Sigmoid colon (tissue), 7 donors: ENCODE results near the gene BAHCC1. TPM values are rescaled to one million over a fixed set of nuclear protein-coding genes. Genes with fewer than 3 reads are reported as not detected.

Source experiments
- DNase-seq: peaks from one replicate; pipeline ENCODE4 v3.0.0-alpha.2; 2019
- H3K27ac ChIP-seq, 4 donors: fragments of 200-600 bp; sonication (generic); one replicate each; pipeline ENCODE4 v1.5.1; 2016 to 2019; ENCODE audit warnings: mild to moderate bottlenecking in 1 of 4
- H3K27me3 ChIP-seq, 3 donors: fragments of 200-600 bp; sonication (generic); one replicate each; pipeline ENCODE4 v1.5.1; 2019; ENCODE audit warnings: mild to moderate bottlenecking in 1 of 3
- H3K36me3 ChIP-seq, 4 donors: fragments of 200-600 bp; sonication (generic); one replicate each; pipeline ENCODE4 v1.5.1; 2016 to 2019
- H3K4me1 ChIP-seq, 4 donors: fragments of 200-600 bp; sonication (generic); one replicate each; pipeline ENCODE4 v1.5.1; 2017 to 2019
- H3K4me3 ChIP-seq, 4 donors: fragments of 200-600 bp; sonication (generic); one replicate each; pipeline ENCODE4 v1.5.1; 2017 to 2019; ENCODE audit warnings: mild to moderate bottlenecking in 2 of 4, moderate library complexity in 1 of 4
- H3K9me3 ChIP-seq, 4 donors: fragments of 200-600 bp in 3 of 4; sonication (generic) in 3 of 4; one replicate each; pipeline versions ENCODE4 v1.5.1 to v1.6.1; 2013 to 2019
- CTCF ChIP-seq, 4 experiments: fragments of 450-650 bp in 3 of 4; fragments of 200-600 bp in 1 of 4; IDR thresholded peaks; one replicate each; pipeline ENCODE4 v1.5.1; 2016 to 2019; ENCODE audit warnings: antibody characterized with exemption in 4 of 4, mild to moderate bottlenecking in 3 of 4, moderate library complexity in 2 of 4
- EP300 ChIP-seq, 4 donors: sonication (generic); formaldehyde crosslinking; IDR thresholded peaks; one replicate each; pipeline ENCODE4 v1.6.1; 2017; ENCODE audit warnings: antibody characterized with exemption in 4 of 4
- POLR2A ChIP-seq, 2 donors: fragments of 450-650 bp; IDR thresholded peaks; one replicate each; pipeline ENCODE4 v1.6.1; 2016; ENCODE audit warnings: antibody characterized with exemption in 2 of 2, mild to moderate bottlenecking in 2 of 2, moderate library complexity in 2 of 2
- POLR2AphosphoS5 ChIP-seq, 4 donors: sonication (generic); formaldehyde crosslinking; IDR thresholded peaks; one replicate each; pipeline ENCODE4 v1.6.1; 2017; ENCODE audit warnings: antibody characterized with exemption in 4 of 4
- WGBS, 2 donors: extraction: QIAGEN DNeasy Blood & Tissue Kit; methylation state at CpG; one replicate each; pipeline ENCODE4 v1.1.7; 2013; 5-methylcytosine and 5-hydroxymethylcytosine counted together
- intact Hi-C: fragments of 100-400 bp; cut with DNase I; formaldehyde crosslinking; loops from one replicate; pipeline ENCODE4 v1.15.1; 2023
- polyA plus RNA-seq, 3 donors: library from polyadenylated mRNA; stranded (reverse); fragments of 200-250 nt; gene quantifications; one replicate each; pipeline ENCODE4 v1.2.3, GENCODE V29; 2013
- total RNA-seq, 4 donors: library from RNA; depleted of rRNA; stranded (reverse); fragments of >200 nt; gene quantifications; one replicate each; pipeline ENCODE4 v1.1.0, GENCODE V29; 2016
- donor health status: healthy with polysubstance abuse.
- donor health status: Bipolar disorder and iron deficiency.
- donor health status: healthy.

BAHCC1 gene
- total and polyA plus RNA-seq, 7 donors: 1.8 to 18.6 (median 6.4) TPM

DNA sequence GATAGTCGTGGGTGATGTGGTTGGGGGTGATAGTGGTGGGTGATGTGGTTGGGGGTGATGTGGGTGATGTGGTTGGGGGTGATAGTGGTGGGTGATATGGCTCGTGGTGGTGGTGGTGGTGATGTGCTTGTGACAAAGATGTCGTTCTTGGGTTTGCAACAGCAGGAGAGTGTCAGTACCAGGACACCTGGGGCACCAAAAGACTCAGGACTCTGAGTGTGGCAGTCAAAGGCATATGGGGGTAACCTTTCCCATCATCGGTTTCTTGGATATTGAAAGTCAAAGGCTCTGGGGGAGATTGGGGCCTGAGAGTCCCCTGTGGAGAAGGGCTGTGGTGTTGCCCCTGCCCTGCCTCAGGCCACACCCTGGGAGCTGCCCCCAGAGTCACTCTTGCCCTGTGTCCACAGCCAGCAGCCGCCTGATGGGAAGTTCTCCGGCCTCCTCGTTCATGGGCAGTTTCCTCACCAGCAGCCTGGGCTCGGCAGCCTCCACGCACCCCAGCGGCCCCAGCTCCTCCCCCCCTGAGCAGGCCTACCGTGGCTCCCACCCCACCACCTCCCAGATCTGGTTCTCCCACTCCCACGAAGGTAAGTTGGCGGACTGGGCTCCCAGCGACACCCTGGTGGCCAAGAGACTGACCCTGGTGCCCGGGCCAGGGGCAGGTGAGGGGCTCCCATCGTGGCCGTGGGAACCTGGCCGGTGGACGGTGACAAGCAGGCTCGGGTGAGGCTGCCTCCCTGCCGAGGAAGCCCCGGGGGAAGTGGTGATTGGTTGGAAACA lies 31.3 kb downstream of the BAHCC1 start:
- no peak overlapping the region for H3K4me3 ChIP-seq
- H3K27me3 ChIP-seq: no peaks in the 10 kb centered on the region
- peaks cover 0 to 72% (median 67%) of the 10 kb centered on the region in 4 donors for H3K4me1 ChIP-seq
- intact Hi-C loops: no loop called here
- TF ChIP-seq POLR2A (IDR thresholded peaks at IDR 0.05) (no peak), EP300 (IDR thresholded peaks at IDR 0.05) (no peak)
- no peaks in the 10 kb centered on the region for H3K9me3 ChIP-seq
- WGBS, 2 donors: 40 to 46% methylated on average over 22 of the region's 22 CpGs
- no peak overlapping the region for H3K27ac ChIP-seq
- DNase-seq: no peak
- no peaks in the 10 kb centered on the region for H3K36me3 ChIP-seq

- H3K36me3 ChIP-seq: no peaks in the 10 kb centered on the region
- H3K9me3 ChIP-seq: no peaks in the 10 kb centered on the region
- H3K4me3 ChIP-seq: no peak overlapping the region
- H3K4me1 ChIP-seq: peaks cover 0 to 64% (median 58%) of the 10 kb centered on the region in 4 donors
- intact Hi-C loops: loop anchor here (2.0 kb wide), 1 partner anchor 23 kb away; no protein-coding TSS in a partner anchor
- H3K27ac ChIP-seq: peak overlapping the region in 3 of 4 donors; percentile 13 to 53 (median 49)
- DNase-seq: no peak
- TF ChIP-seq CTCF (IDR thresholded peaks at IDR 0.05) (no peak), POLR2AphosphoS5 (IDR thresholded peaks at IDR 0.05) (peak in 2 of 4 donors; percentile 17 to 32)
- no peaks in the 10 kb centered on the region for H3K27me3 ChIP-seq
- WGBS, 2 donors: 10 to 22% methylated on average over 41 of the region's 41 CpGs
Measured at GRCh38 chr17:81427173-81428120, 32.2 kb downstream of the BAHCC1 start.

GRCh38 chr17:81428121-81428515 lies 32.9 kb downstream of the BAHCC1 start:
- DNase-seq: no peak
- 14 to 24% methylated on average over 12 of the region's 12 CpGs for WGBS, 2 donors
- TF ChIP-seq POLR2A (IDR thresholded peaks at IDR 0.05) (no peak), POLR2AphosphoS5 (IDR thresholded peaks at IDR 0.05) (no peak)
- no peaks in the 10 kb centered on the region for H3K9me3 ChIP-seq
- intact Hi-C loops: loop anchor here (2.0 kb wide), 1 partner anchor 23 kb away; no protein-coding TSS in a partner anchor
- H3K36me3 ChIP-seq: no peaks in the 10 kb centered on the region
- H3K4me3 ChIP-seq: no peak overlapping the region
- peak overlapping the region in 3 of 4 donors; percentile 13 to 53 (median 49) for H3K27ac ChIP-seq
- no peaks in the 10 kb centered on the region for H3K27me3 ChIP-seq
- H3K4me1 ChIP-seq: peaks cover 0 to 57% (median 52%) of the 10 kb centered on the region in 4 donors

DNA sequence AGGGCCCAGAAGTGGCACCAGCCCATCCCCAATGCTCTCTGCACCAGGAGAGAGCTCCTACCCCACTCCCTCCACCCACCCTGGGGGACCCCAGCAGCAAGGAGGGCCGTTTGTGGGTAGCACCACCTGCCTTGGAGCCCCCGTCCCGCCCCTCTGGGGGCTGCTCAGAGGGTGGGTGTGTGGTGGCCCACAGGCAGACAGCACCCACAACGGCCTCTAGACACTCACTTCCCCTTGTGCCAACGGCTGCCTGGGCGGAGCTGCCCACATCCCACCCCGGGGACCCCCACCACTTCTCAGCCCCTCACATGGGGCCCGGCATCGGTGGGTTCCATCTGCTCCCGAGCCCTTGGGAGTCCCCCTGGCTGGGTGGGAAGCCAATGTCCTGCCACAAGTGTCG lies 33.3 kb downstream of the BAHCC1 start:
- Histone ChIP-seq H3K36me3 (no peaks in the 10 kb centered on the region), H3K9me3 (no peaks in the 10 kb centered on the region), H3K4me3 (no peak overlapping the region), H3K27me3 (no peaks in the 10 kb centered on the region), H3K4me1 (peaks cover 0 to 56% (median 48%) of the 10 kb centered on the region in 4 donors), H3K27ac (peak overlapping the region in 2 of 4 donors; percentile 49 to 53)
- TF ChIP-seq POLR2A (IDR thresholded peaks at IDR 0.05): no peak
- TF ChIP-seq POLR2AphosphoS5 (IDR thresholded peaks at IDR 0.05): no peak
- TF ChIP-seq CTCF (IDR thresholded peaks at IDR 0.05): no peak
- TF ChIP-seq EP300 (IDR thresholded peaks at IDR 0.05): no peak
- intact Hi-C loops: loop anchor here (2.0 kb wide), 1 partner anchor 24 kb away; no protein-coding TSS in a partner anchor
- 14 to 29% methylated on average over 11 of the region's 11 CpGs for WGBS, 2 donors
- no peak for DNase-seq

- peak overlapping the region in 2 of 4 donors; percentile 49 to 53 for H3K27ac ChIP-seq
Measured at GRCh38 chr17:81428948-81429774, 33.9 kb downstream of the BAHCC1 start.

More at GRCh38 chr17:81428948-81429774, 33.9 kb downstream of the BAHCC1 start:
- peak; percentile 91 for DNase-seq
- no peaks in the 10 kb centered on the region for H3K36me3 ChIP-seq
- no peaks in the 10 kb centered on the region for H3K9me3 ChIP-seq
- 4 to 7% methylated on average over 41 of the region's 41 CpGs for WGBS, 2 donors
- peaks cover 0 to 56% (median 47%) of the 10 kb centered on the region in 4 donors for H3K4me1 ChIP-seq
- peak overlapping the region in 2 of 4 donors; percentile 21 to 25 for H3K4me3 ChIP-seq
- TF ChIP-seq CTCF (IDR thresholded peaks at IDR 0.05) (no peak), POLR2AphosphoS5 (IDR thresholded peaks at IDR 0.05) (peak; percentile 37 to 78 (median 72))
- H3K27me3 ChIP-seq: no peaks in the 10 kb centered on the region
- intact Hi-C loops: loop anchor here (2.0 kb wide), 1 partner anchor 24 kb away; no protein-coding TSS in a partner anchor
